Upper lobe of left lung (tissue), 4 donors: ENCODE measurements around the gene SLAIN1.

Experiments used
- EP300 ChIP-seq, 4 donors: sonication (generic); formaldehyde crosslinking; IDR thresholded peaks; one replicate each; pipeline ENCODE4 v1.5.1; 2017; ENCODE audit warnings: antibody characterized with exemption in 4 of 4, control low read depth in 2 of 4
- POLR2A ChIP-seq, 4 donors: fragments of 450-650 bp; IDR thresholded peaks; one replicate each; pipeline ENCODE4 v1.5.1; 2016 to 2017; ENCODE audit warnings: antibody characterized with exemption in 4 of 4, mild to moderate bottlenecking in 2 of 4
- TF ChIP-seq, protein P1 (sequence below), 6 experiments: fragments of 450-650 bp in 4 of 6; fragments of 200-600 bp in 2 of 6; sonication (generic) in 2 of 6; IDR thresholded peaks; one replicate each; pipeline ENCODE4 v1.5.1; 2016 to 2019; ENCODE audit warnings: antibody characterized with exemption in 6 of 6

DNA sequence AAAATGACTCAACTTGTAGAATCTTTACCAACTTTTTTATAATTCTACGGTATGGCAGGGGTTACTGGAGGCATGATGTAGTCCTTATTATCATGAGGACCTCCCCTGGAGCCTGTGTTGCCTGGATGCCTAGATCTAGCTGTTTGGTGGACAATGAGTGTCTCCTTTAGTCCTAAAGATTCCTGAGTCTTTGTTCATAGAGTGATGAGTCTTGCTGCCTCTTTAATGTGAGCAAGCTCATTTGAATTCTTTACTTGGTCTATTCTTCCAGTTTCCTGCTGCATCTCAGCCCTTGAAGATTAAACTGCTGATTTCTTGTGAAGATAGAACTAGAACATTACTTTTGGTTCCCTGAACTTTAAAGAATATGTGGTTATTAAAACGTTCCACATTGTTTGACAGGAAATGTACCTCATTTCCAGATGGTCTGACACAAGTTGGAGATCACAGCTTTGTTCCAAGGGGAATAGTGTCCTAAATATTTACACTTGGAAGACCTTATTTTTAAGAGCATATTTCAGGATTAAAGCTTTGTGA lies 51.9 kb downstream of the SLAIN1 start:
- TF ChIP-seq POLR2A (IDR thresholded peaks at IDR 0.05) = no peak
- TF ChIP-seq EP300 (IDR thresholded peaks at IDR 0.05) = no peak
- TF ChIP-seq, protein P1, sequence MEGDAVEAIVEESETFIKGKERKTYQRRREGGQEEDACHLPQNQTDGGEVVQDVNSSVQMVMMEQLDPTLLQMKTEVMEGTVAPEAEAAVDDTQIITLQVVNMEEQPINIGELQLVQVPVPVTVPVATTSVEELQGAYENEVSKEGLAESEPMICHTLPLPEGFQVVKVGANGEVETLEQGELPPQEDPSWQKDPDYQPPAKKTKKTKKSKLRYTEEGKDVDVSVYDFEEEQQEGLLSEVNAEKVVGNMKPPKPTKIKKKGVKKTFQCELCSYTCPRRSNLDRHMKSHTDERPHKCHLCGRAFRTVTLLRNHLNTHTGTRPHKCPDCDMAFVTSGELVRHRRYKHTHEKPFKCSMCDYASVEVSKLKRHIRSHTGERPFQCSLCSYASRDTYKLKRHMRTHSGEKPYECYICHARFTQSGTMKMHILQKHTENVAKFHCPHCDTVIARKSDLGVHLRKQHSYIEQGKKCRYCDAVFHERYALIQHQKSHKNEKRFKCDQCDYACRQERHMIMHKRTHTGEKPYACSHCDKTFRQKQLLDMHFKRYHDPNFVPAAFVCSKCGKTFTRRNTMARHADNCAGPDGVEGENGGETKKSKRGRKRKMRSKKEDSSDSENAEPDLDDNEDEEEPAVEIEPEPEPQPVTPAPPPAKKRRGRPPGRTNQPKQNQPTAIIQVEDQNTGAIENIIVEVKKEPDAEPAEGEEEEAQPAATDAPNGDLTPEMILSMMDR (IDR thresholded peaks at IDR 0.05) = no peak
